Activated CD8-positive, alpha-beta memory T cell treated with anti-CD3 and anti-CD28 coated beads, Interleukin-2, amount 10 ng/mL, durations not matched to agents 7 days and 5 days (primary cell): ENCODE measurements around the gene ZNF106. TPM values are rescaled to one million over a fixed set of nuclear protein-coding genes. Genes with fewer than 3 reads are reported as not detected.

ENCODE experiments used
- ATAC-seq: fragments of 150-1000 bp; cut with Tn5 transposase; one replicate; pipeline ENCODE4 v1.10.0; 2021; ENCODE audit warnings: moderate library complexity
- CTCF ChIA-PET: fragments of 350-600 bp; sonication (Branson Sonifier 250); formaldehyde crosslinking; loops from one replicate; lab custom pipeline; 2021; ENCODE audit warnings: antibody characterized with exemption; lab: Charles Lee
- DNase-seq: peaks from one replicate; pipeline ENCODE4 v3.0.0-alpha.2; 2020
- H3K27ac Mint-ChIP-seq: one replicate; pipeline ENCODE4 v1.8.0; 2021; ENCODE audit warnings: mild to moderate bottlenecking, mixed read lengths
- H3K27me3 Mint-ChIP-seq: one replicate; pipeline ENCODE4 v1.8.0; 2021; ENCODE audit warnings: mixed read lengths
- H3K36me3 Mint-ChIP-seq: one replicate; pipeline ENCODE4 v1.8.0; 2021; ENCODE audit warnings: mild to moderate bottlenecking, mixed read lengths
- H3K4me1 Mint-ChIP-seq: one replicate; pipeline ENCODE4 v1.8.0; 2021; ENCODE audit warnings: mixed read lengths
- H3K4me3 Mint-ChIP-seq: one replicate; pipeline ENCODE4 v1.8.0; 2021; ENCODE audit warnings: mild to moderate bottlenecking, moderate library complexity, mixed read lengths
- H3K9me3 Mint-ChIP-seq: one replicate; pipeline ENCODE4 v1.8.0; 2022; ENCODE audit warnings: low read depth, mixed read lengths
- total RNA-seq, 2 experiments: library from RNA; stranded (reverse); gene quantifications; one replicate each; pipeline ENCODE4 v1.2.3, GENCODE V29; 2021

The ZNF106 gene
- total RNA-seq, 2 experiments from 2014 or later, result 41.1 to 51.8 TPM

DNA sequence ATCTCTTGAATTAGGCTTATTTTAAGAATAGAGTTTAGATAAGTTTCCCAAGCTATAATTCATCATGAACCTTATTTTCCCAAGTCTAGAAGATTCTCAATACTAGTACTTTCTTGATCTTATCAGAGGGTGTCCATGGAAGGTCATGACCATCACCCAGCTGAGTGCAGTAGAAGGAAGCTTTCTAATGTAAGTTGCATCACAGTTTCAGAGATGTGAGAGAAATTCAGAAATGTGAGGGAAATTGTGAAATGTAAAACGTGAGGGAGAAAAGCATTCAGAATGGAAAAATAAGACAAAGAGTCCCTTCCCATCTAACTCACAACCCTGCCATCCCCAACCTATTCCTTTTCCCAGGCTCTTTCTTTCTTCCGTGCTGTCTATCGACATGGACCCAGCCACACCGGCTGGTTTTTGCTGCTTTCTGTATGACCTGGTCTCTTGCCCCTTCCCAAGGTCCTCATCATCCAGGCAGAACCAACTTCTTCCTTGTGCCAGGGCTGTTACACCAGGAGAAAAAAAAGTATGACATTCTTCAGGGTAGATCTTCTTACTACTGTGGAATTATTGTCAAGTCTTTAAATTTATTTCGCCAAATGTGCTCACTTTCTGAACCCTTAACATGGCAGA lies 124.9 kb downstream of the ZNF106 start:
- CTCF ChIA-PET, result no interaction called here

DNA sequence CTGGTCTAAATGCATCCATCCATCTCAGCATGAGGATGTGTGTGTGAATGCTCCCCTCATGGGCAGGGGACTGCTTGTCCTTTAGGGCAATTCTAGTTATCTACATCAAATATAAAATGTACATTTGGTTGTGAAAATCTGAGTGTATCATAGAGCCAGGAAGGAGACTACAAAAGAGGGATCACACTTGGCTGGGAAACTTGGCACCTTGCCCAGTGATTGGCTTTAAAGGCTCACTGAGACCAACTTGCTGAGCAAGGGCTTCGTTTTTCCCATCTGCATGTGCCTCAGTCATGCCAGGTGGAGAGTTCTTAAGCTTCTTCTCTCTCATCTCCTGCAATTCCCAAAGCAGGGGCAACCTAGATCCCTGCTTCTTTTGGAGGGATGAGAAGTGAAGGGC lies 126.4 kb downstream of the ZNF106 start:
- CTCF ChIA-PET, result no interaction called here
- no peaks in the 10 kb centered on the region for H3K27me3 Mint-ChIP-seq
- no peak for ATAC-seq

More for the DNA sequence above, 124.9 kb downstream of the ZNF106 start:
- H3K9me3 Mint-ChIP-seq, result no peaks in the 10 kb centered on the region
- peaks cover 5% of the 10 kb centered on the region for H3K4me1 Mint-ChIP-seq
- DNase-seq, result no peak
- no peaks in the 10 kb centered on the region for H3K27me3 Mint-ChIP-seq
- H3K36me3 Mint-ChIP-seq, result no peaks in the 10 kb centered on the region
- H3K27ac Mint-ChIP-seq, result no peak overlapping the region
- H3K4me3 Mint-ChIP-seq, result no peak overlapping the region
- ATAC-seq, result no peak

DNA sequence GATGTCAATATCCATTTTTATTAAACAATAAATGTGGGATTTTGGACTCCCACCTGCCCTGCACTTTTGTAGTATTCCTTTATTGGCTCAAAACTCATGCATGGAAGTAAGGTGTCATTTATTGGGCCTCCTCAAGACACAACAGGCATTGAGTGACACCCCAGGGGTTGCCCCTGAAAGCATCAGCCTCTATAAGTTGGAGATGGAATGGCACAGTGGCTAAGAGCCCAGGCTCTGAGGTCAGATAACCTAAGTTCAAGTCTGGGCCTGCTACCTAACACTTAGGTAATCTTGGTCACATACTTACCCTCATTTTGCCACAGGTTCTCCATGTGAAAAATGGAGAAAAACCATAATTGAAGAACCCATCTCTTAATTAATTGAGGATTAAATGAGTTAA lies 127.0 kb downstream of the ZNF106 start:
- H3K36me3 Mint-ChIP-seq, result no peaks in the 10 kb centered on the region
- CTCF ChIA-PET, result no interaction called here
- peaks cover 3% of the 10 kb centered on the region for H3K4me1 Mint-ChIP-seq
- H3K27ac Mint-ChIP-seq, result no peak overlapping the region
- H3K9me3 Mint-ChIP-seq, result no peaks in the 10 kb centered on the region
- DNase-seq, result no peak
- ATAC-seq, result no peak
- H3K27me3 Mint-ChIP-seq, result no peaks in the 10 kb centered on the region
- no peak overlapping the region for H3K4me3 Mint-ChIP-seq

More for the DNA sequence above, 126.4 kb downstream of the ZNF106 start:
- Mint-ChIP-seq H3K27ac (no peak overlapping the region), H3K4me1 (peaks cover 3% of the 10 kb centered on the region), H3K4me3 (no peak overlapping the region), H3K9me3 (no peaks in the 10 kb centered on the region), H3K36me3 (no peaks in the 10 kb centered on the region)
- no peak for DNase-seq

DNA sequence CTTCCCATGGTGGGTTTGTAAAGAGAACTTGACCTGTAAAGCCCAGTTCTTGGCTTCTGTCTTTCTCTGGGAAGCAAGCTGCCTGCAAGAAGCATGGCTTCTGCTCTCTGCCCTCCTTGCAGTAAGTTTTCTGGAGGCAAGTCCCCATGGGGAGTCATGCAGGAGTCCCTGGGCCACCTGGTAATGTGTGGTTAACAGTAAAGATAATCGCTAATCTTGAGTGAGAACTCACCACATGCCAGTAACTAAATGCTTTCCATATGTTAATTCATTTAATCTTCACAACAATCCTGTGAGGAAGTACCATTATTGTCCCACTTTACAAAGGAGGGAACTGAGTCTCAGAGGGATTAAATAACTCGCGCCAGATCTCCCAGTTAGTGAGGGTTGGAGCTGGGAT lies 127.5 kb downstream of the ZNF106 start:
- no peaks in the 10 kb centered on the region for H3K9me3 Mint-ChIP-seq
- DNase-seq (no peak), ATAC-seq (no peak)
- H3K27me3 Mint-ChIP-seq, result no peaks in the 10 kb centered on the region
- no peaks in the 10 kb centered on the region for H3K36me3 Mint-ChIP-seq
- H3K27ac Mint-ChIP-seq, result no peak overlapping the region
- H3K4me1 Mint-ChIP-seq, result peaks cover 3% of the 10 kb centered on the region
- CTCF ChIA-PET, result no interaction called here
- no peak overlapping the region for H3K4me3 Mint-ChIP-seq

Other genes with a start within 250 kb of the ZNF106 start
- gene GANC, start 217.9 kb downstream of the ZNF106 start, total RNA-seq, result 10 to 100 TPM; 22.7 to 30.4 TPM
- 10 to 100 TPM; 30.7 to 36.1 TPM for gene TMEM87A, start 217.7 kb downstream of the ZNF106 start, total RNA-seq
- 1 to 10 TPM; 3.6 to 4.6 TPM for gene CAPN3, start 131.6 kb downstream of the ZNF106 start, total RNA-seq
- gene SNAP23, start 4.5 kb upstream of the ZNF106 start, total RNA-seq, result 10 to 100 TPM; 36.9 to 63.9 TPM
- 10 to 100 TPM; 22.9 to 25.2 TPM for gene LRRC57, start 57.7 kb upstream of the ZNF106 start, total RNA-seq
- 10 to 100 TPM; 35.5 to 35.6 TPM for gene HAUS2, start 57.7 kb upstream of the ZNF106 start, total RNA-seq
- 10 to 100 TPM in 1 of 2 experiments, 1 to 10 TPM in 1; 9.6 to 20.8 TPM for gene STARD9, start 84.5 kb upstream of the ZNF106 start, total RNA-seq
- 10 to 100 TPM; 29.0 to 39.2 TPM for gene CDAN1, start 246.0 kb upstream of the ZNF106 start, total RNA-seq